GM10266 (cell line): ENCODE data around the gene SLC22A14.

ENCODE experiments used
- DNase-seq: peaks from one replicate; pipeline ENCODE4 v3.0.0; 2012; ENCODE audit errors: extremely low spot score
- CTCF ChIP-seq: IDR thresholded peaks from 2 replicates; pipeline ENCODE4 v1.5.1; 2012; ENCODE audit warnings: mild to moderate bottlenecking, low read depth; ENCODE audit not compliant: control insufficient read depth, insufficient read depth; ENCODE audit errors: missing control alignments

The SLC22A14 gene

GRCh38 chr3:38306941-38307340, 24.8 kb downstream of the SLC22A14 start:
- DNase-seq = no peak
- TF ChIP-seq CTCF = no peak

GRCh38 chr3:38307599-38307998, 25.5 kb downstream of the SLC22A14 start:
- no peak for TF ChIP-seq CTCF
- DNase-seq = no peak

- TF ChIP-seq CTCF = no peak
- no peak for DNase-seq
These were observed 26.4 kb downstream of the SLC22A14 start for GRCh38 chr3:38308456-38308855.

- TF ChIP-seq CTCF = no peak
- no peak for DNase-seq
These were observed 29.4 kb downstream of the SLC22A14 start for GRCh38 chr3:38311476-38311875.

GRCh38 chr3:38311941-38312340, 29.8 kb downstream of the SLC22A14 start:
- no peak for TF ChIP-seq CTCF
- no peak for DNase-seq

- no peak for TF ChIP-seq CTCF
- DNase-seq = no peak
These were observed 30.3 kb downstream of the SLC22A14 start for GRCh38 chr3:38312356-38312755.

- TF ChIP-seq CTCF = no peak
- no peak for DNase-seq
These were observed 31.2 kb downstream of the SLC22A14 start for GRCh38 chr3:38313263-38313662.

GRCh38 chr3:38313695-38314094, 31.6 kb downstream of the SLC22A14 start:
- DNase-seq = no peak

More at GRCh38 chr3:38313695-38314094, 31.6 kb downstream of the SLC22A14 start:
- no peak for TF ChIP-seq CTCF
